Gastrocnemius medialis (tissue), 4 donors: ENCODE measurements around the gene CDH7. TPM values are rescaled to one million over a fixed set of nuclear protein-coding genes. Genes with fewer than 3 reads are reported as not detected.

Experiments
- ATAC-seq, 2 donors: fragments of 150-250 bp; one replicate each; pipeline ENCODE4 v1.9.1; 2016
- DNase-seq, 2 donors: peaks; one replicate each; pipeline ENCODE4 v3.0.0-alpha.2; 2019
- H3K27ac ChIP-seq, 4 donors: fragments of 200-600 bp; sonication (generic); 1 replicate in 1 of 4; 2 replicates in 3 of 4; pipeline ENCODE4 v1.5.1; 2016 to 2018; ENCODE audit warnings: mild to moderate bottlenecking in 2 of 4, moderate library complexity in 1 of 4
- H3K27me3 ChIP-seq, 3 donors: fragments of 200-600 bp; sonication (generic) in 2 of 3; 1 replicate in 1 of 3; 2 replicates in 2 of 3; pipeline versions ENCODE4 v1.5.1 to v1.6.0; 2016 to 2019; ENCODE audit warnings: mild to moderate bottlenecking in 1 of 3, moderate library complexity in 1 of 3
- H3K36me3 ChIP-seq, 2 donors: fragments of 200-600 bp; sonication (generic) in 1 of 2; one replicate each; pipeline ENCODE4 v1.5.1; 2017 to 2018
- H3K4me1 ChIP-seq, 2 donors: fragments of 200-600 bp; sonication (generic) in 1 of 2; one replicate each; pipeline ENCODE4 v1.5.1; 2016 to 2017; ENCODE audit warnings: mild to moderate bottlenecking in 2 of 2
- H3K4me3 ChIP-seq, 4 donors: fragments of 200-600 bp; sonication (generic) in 3 of 4; 1 replicate in 1 of 4; 2 replicates in 3 of 4; pipeline ENCODE4 v1.5.1; 2016 to 2019; ENCODE audit warnings: mild to moderate bottlenecking in 2 of 4
- H3K9me3 ChIP-seq, 3 donors: fragments of 200-600 bp; sonication (generic) in 2 of 3; 1 replicate in 1 of 3; 2 replicates in 2 of 3; pipeline ENCODE4 v1.5.1; 2016 to 2019
- CTCF ChIP-seq, 5 experiments: fragments of 450-650 bp in 3 of 5; fragments of 200-600 bp in 2 of 5; sonication (generic) in 2 of 5; IDR thresholded peaks in 4 of 5; conservative IDR thresholded peaks in 1 of 5; 1 replicate in 4 of 5; 2 replicates in 1 of 5; pipeline ENCODE4 v1.5.1; 2016 to 2019; ENCODE audit warnings: antibody characterized with exemption in 5 of 5, mild to moderate bottlenecking in 3 of 5, moderate library complexity in 3 of 5
- POLR2A ChIP-seq, 2 donors: fragments of 450-650 bp; IDR thresholded peaks; one replicate each; pipeline ENCODE4 v1.6.1; 2017; ENCODE audit warnings: antibody characterized with exemption in 2 of 2, mild to moderate bottlenecking in 2 of 2, moderate library complexity in 2 of 2
- in situ Hi-C, 4 donors: fragments of 200-750 bp; cut with MboI; loops; one replicate each; pipeline versions ENCODE4 v1.15.0 to v1.8.0; 2017; ENCODE audit warnings: low sequenced_read_pairs in 4 of 4
- intact Hi-C: fragments of 100-400 bp; cut with DNase I; formaldehyde crosslinking; loops from one replicate; pipeline ENCODE4 v1.15.1; 2023; ENCODE audit warnings: low total_unique reads
- total RNA-seq, 4 donors: library from RNA; depleted of rRNA; stranded (reverse); fragments of >200 nt; gene quantifications; one replicate each; pipeline versions ENCODE4 v1.1.0 to v1.2.3, GENCODE V29; 2016

Gene CDH7
- total RNA-seq, 4 donors from 2014 or later = not detected

- H3K36me3 ChIP-seq = no peaks in the 10 kb centered on the region
- no peak for ATAC-seq
These were observed 101.5 kb downstream of the CDH7 start for GRCh38 chr18:65852273-65852672.

GRCh38 chr18:65859075-65859474 lies 108.3 kb downstream of the CDH7 start:
- DNase-seq (no peak), ATAC-seq (no peak)
- no peaks in the 10 kb centered on the region for H3K27me3 ChIP-seq
- no peak overlapping the region for H3K27ac ChIP-seq
- intact Hi-C loops (no loop called here), in situ Hi-C loops (no loop called here)
- no peaks in the 10 kb centered on the region for H3K36me3 ChIP-seq
- H3K4me3 ChIP-seq = no peak overlapping the region
- TF ChIP-seq CTCF (IDR thresholded peaks at IDR 0.05 in 4 of 5, conservative IDR thresholded peaks at IDR 0.05 in 1 of 5) = no peak
- TF ChIP-seq POLR2A (IDR thresholded peaks at IDR 0.05) = no peak
- no peaks in the 10 kb centered on the region for H3K9me3 ChIP-seq
- no peaks in the 10 kb centered on the region for H3K4me1 ChIP-seq

More at GRCh38 chr18:65852273-65852672, 101.5 kb downstream of the CDH7 start:
- Histone ChIP-seq H3K4me3 (no peak overlapping the region), H3K27me3 (no peaks in the 10 kb centered on the region), H3K27ac (no peak overlapping the region), H3K9me3 (no peaks in the 10 kb centered on the region), H3K4me1 (no peaks in the 10 kb centered on the region)
- intact Hi-C loops = no loop called here
- in situ Hi-C loops = no loop called here
- no peak for TF ChIP-seq CTCF (IDR thresholded peaks at IDR 0.05 in 4 of 5, conservative IDR thresholded peaks at IDR 0.05 in 1 of 5)
- no peak for TF ChIP-seq POLR2A (IDR thresholded peaks at IDR 0.05)
- no peak for DNase-seq

GRCh38 chr18:65869527-65869926 lies 118.7 kb downstream of the CDH7 start:
- ATAC-seq = no peak
- Histone ChIP-seq H3K4me1 (no peaks in the 10 kb centered on the region), H3K9me3 (no peaks in the 10 kb centered on the region), H3K27ac (no peak overlapping the region), H3K4me3 (no peak overlapping the region), H3K36me3 (no peaks in the 10 kb centered on the region), H3K27me3 (no peaks in the 10 kb centered on the region)
- in situ Hi-C loops = no loop called here
- DNase-seq = no peak
- TF ChIP-seq POLR2A (IDR thresholded peaks at IDR 0.05) (no peak), CTCF (IDR thresholded peaks at IDR 0.05 in 4 of 5, conservative IDR thresholded peaks at IDR 0.05 in 1 of 5) (no peak)
- intact Hi-C loops = no loop called here

- Histone ChIP-seq H3K27me3 (no peaks in the 10 kb centered on the region), H3K36me3 (no peaks in the 10 kb centered on the region), H3K9me3 (no peaks in the 10 kb centered on the region), H3K4me3 (no peak overlapping the region), H3K4me1 (no peaks in the 10 kb centered on the region), H3K27ac (no peak overlapping the region)
- TF ChIP-seq POLR2A (IDR thresholded peaks at IDR 0.05) (no peak), CTCF (IDR thresholded peaks at IDR 0.05 in 4 of 5, conservative IDR thresholded peaks at IDR 0.05 in 1 of 5) (no peak)
- in situ Hi-C loops = no loop called here
- intact Hi-C loops = no loop called here
- no peak for ATAC-seq
- no peak for DNase-seq
These were observed 125.5 kb downstream of the CDH7 start for GRCh38 chr18:65876310-65876709.

GRCh38 chr18:65897292-65897691 lies 146.5 kb downstream of the CDH7 start:
- Histone ChIP-seq H3K4me3 (no peak overlapping the region), H3K36me3 (no peaks in the 10 kb centered on the region), H3K4me1 (no peaks in the 10 kb centered on the region), H3K27me3 (no peaks in the 10 kb centered on the region), H3K27ac (no peak overlapping the region), H3K9me3 (no peaks in the 10 kb centered on the region)
- ATAC-seq = no peak
- intact Hi-C loops (no loop called here), in situ Hi-C loops (no loop called here)
- DNase-seq = no peak
- TF ChIP-seq POLR2A (IDR thresholded peaks at IDR 0.05) = no peak
- no peak for TF ChIP-seq CTCF (IDR thresholded peaks at IDR 0.05 in 4 of 5, conservative IDR thresholded peaks at IDR 0.05 in 1 of 5)
